ENCODE measurements around the gene AKIRIN2.

Gene AKIRIN2

DNA sequence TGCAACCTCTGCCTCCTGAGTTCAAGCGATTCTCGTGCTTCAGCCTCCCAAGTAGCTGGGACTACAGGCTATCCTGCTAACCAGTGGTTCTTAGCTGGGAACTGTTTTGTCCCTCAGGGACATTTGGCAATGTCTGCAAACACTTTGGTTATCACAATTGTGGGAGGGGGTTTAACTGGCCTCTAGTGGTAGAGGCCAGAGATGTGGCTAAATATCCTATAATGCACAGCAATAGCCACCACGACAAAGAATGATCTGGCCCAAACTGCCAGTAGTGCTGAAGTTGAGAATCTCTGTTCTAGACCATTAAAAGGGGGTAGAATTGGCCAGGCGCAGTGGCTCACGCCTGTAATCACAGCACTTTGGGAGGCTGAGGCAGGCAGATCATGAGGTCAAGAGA lies 28.8 kb downstream of the AKIRIN2 start:
- no peak overlapping the region for H3K4me3 ChIP-seq (ENCODE audit: low read depth, low read length)
- in situ Hi-C loops (cut with HindIII; ENCODE audit: low sequenced_read_pairs): no loop called here
- TF ChIP-seq, protein P1, sequence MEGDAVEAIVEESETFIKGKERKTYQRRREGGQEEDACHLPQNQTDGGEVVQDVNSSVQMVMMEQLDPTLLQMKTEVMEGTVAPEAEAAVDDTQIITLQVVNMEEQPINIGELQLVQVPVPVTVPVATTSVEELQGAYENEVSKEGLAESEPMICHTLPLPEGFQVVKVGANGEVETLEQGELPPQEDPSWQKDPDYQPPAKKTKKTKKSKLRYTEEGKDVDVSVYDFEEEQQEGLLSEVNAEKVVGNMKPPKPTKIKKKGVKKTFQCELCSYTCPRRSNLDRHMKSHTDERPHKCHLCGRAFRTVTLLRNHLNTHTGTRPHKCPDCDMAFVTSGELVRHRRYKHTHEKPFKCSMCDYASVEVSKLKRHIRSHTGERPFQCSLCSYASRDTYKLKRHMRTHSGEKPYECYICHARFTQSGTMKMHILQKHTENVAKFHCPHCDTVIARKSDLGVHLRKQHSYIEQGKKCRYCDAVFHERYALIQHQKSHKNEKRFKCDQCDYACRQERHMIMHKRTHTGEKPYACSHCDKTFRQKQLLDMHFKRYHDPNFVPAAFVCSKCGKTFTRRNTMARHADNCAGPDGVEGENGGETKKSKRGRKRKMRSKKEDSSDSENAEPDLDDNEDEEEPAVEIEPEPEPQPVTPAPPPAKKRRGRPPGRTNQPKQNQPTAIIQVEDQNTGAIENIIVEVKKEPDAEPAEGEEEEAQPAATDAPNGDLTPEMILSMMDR (IDR thresholded peaks at IDR 0.05; ENCODE audit: low read depth, low read length, missing control alignments): no peak

DNA sequence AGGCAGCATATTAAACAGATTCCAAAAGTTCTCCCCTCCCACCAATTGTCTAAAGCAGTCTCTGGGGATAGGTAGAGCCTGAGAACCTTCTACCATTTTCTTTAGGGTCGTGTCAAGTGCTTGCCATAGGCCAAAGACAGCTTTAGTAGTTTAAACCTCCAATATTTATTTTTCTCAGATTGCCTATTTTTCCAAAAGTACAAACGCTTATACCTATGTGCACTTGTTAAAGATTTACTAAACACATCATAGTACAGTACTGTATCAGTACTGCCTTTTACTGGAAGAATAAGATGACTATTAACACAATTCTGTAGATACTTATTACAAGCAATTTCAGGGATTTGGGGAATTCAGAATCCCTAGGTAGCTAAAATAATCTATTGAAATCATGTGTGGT lies 29.4 kb downstream of the AKIRIN2 start:
- H3K4me3 ChIP-seq (ENCODE audit: low read depth, low read length): no peak overlapping the region
- in situ Hi-C loops (cut with HindIII; ENCODE audit: low sequenced_read_pairs): no loop called here
- no peak for DNase-seq (ENCODE audit: low read depth)
- TF ChIP-seq, protein P1 (IDR thresholded peaks at IDR 0.05; ENCODE audit: low read depth, low read length, missing control alignments): no peak

More for the DNA sequence above, 28.8 kb downstream of the AKIRIN2 start:
- no peak for DNase-seq (ENCODE audit: low read depth)

DNA sequence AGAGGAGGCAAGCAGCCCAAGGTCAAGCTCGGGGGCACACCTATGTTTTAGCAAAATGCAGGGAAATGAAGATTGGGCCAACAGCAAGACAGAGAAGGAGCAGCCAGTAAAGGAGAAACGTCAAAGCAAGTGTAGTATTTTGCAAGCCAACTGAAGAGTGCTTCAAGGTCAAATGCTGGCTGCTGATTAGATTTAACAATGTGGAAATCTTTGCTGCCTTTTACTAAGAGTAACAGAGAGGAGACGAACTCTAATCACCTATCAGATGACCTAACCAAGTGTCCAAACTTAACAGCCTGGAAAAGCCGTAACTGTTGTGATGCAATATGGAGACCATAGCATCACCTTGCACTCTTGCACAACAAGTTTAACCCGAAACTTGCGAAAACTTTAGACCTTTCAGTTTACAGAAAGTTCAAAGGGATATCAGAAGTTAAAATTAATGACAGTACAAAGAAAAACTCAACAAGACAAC lies 30.4 kb downstream of the AKIRIN2 start:
- no peak overlapping the region for H3K4me3 ChIP-seq (ENCODE audit: low read depth, low read length)
- TF ChIP-seq, protein P1 (IDR thresholded peaks at IDR 0.05; ENCODE audit: low read depth, low read length, missing control alignments): no peak
- DNase-seq (ENCODE audit: low read depth): no peak
- in situ Hi-C loops (cut with HindIII; ENCODE audit: low sequenced_read_pairs): no loop called here

DNA sequence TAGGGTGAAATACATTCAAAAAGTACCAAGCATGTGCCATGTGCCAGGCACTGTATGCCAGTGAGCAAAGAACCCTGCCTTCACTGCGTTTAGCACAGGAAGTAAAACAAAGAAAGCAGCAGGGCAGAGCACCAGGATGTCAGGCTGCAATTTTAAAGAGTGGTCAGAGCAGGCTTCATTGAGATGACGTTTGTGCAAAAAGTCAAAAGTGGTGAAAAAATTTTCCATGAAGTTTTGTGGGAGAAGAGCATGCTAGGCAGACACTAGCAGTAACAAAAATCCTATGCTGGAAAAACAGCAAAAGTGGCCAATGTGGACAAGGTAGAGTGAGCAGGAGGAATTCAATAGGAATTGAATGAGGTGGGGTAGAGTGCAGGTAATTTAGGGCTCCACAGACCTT lies 31.3 kb downstream of the AKIRIN2 start:
- DNase-seq (ENCODE audit: low read depth): no peak
- H3K4me3 ChIP-seq (ENCODE audit: low read depth, low read length): no peak overlapping the region
- TF ChIP-seq, protein P1 (IDR thresholded peaks at IDR 0.05; ENCODE audit: low read depth, low read length, missing control alignments): no peak
- in situ Hi-C loops (cut with HindIII; ENCODE audit: low sequenced_read_pairs): no loop called here

DNA sequence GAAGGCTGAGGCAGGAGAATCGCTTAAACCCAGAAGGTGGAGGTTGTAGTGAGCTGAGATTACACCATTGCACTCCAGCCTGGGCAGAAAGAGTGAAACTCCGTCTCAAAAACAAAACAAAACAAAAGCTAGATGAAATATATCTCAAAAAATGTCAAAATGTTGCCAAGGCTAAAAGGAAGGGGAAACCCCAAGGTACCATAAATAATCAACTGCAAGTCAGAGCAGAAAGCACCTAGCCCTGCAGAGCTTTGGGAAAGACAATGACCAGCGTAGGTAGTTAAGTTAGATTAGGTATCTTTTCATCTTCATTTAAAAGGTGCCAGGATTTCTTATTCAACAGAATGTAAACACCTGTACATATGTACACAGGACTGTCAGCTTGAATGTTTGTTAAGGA lies 33.0 kb downstream of the AKIRIN2 start:
- H3K4me3 ChIP-seq (ENCODE audit: low read depth, low read length): no peak overlapping the region
- in situ Hi-C loops (cut with HindIII; ENCODE audit: low sequenced_read_pairs): no loop called here
- DNase-seq (ENCODE audit: low read depth): no peak
- TF ChIP-seq, protein P1 (IDR thresholded peaks at IDR 0.05; ENCODE audit: low read depth, low read length, missing control alignments): no peak

DNA sequence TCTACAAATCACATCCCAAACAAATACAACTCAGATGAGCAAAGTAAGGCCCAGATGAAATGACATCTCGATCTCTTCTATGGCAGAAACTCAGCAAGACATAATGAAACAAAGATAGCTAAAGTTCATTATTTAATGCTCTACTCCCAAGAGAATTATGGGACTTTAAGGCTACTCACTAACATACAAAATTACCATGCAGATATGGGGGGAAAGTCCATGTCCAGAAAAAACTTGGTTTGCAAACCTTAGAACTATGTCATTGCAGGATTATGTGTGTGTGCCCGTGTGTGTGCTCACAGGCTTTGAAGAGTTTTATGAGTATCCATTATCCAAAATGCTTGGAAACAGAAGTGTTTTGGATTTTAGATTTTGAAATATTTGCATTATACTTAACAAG lies 34.0 kb downstream of the AKIRIN2 start:
- in situ Hi-C loops (cut with HindIII; ENCODE audit: low sequenced_read_pairs): no loop called here
- no peak for DNase-seq (ENCODE audit: low read depth)
- no peak overlapping the region for H3K4me3 ChIP-seq (ENCODE audit: low read depth, low read length)
- TF ChIP-seq, protein P1 (IDR thresholded peaks at IDR 0.05; ENCODE audit: low read depth, low read length, missing control alignments): no peak

DNA sequence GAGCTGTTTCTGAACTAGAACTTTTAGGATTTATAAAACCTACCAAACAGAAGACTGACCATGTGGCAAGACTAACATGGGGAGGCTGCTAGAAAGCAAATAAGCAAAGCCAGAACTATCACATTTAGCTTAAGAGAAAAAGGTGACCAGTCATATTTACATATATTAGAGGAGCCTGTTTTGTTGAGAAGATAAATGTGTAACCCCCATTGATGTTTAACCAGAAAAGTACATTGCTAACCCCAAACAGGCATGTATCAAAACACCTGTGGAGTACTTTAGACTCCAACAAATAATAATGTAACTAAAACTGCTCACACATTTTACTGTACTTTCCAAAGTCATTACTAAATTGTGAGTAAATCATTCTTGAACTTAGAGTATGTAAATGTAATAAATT lies 35.0 kb downstream of the AKIRIN2 start:
- DNase-seq (ENCODE audit: low read depth): no peak
- no peak overlapping the region for H3K4me3 ChIP-seq (ENCODE audit: low read depth, low read length)
- TF ChIP-seq, protein P1 (IDR thresholded peaks at IDR 0.05; ENCODE audit: low read depth, low read length, missing control alignments): no peak
- in situ Hi-C loops (cut with HindIII; ENCODE audit: low sequenced_read_pairs): no loop called here
